ENCODE results near the gene PPARA. TPM values are rescaled to one million over a fixed set of nuclear protein-coding genes. Genes with fewer than 3 reads are reported as not detected.
"Not testable (repeated sequence)": the region's sequence is repeated elsewhere in the genome, so short reads cannot be mapped to it uniquely, and the experiment has no call there.

Gene PPARA
- polyA plus RNA-seq, 1 experiment, result 10.3 TPM

GRCh38 chr22:46136486-46137217 lies 13.7 kb upstream of the PPARA start:
- no peak for DNase-seq (ENCODE audit: low read depth)
- H3K27me3 ChIP-seq (ENCODE audit: control insufficient read depth, insufficient read depth, low read length), result no peaks in the 10 kb centered on the region
- H3K4me3 ChIP-seq (ENCODE audit: low read depth, low read length), result no peak overlapping the region
- H3K36me3 ChIP-seq (ENCODE audit: control insufficient read depth, insufficient read depth, low read length), result no peaks in the 10 kb centered on the region
- ChIA-PET POLR2A (no interaction called here), CTCF (interaction anchor here (1.5 kb wide), 1 partner anchor 12 kb away, joined by 4 read pairs; no protein-coding TSS in a partner anchor)
- TF ChIP-seq, protein P1, sequence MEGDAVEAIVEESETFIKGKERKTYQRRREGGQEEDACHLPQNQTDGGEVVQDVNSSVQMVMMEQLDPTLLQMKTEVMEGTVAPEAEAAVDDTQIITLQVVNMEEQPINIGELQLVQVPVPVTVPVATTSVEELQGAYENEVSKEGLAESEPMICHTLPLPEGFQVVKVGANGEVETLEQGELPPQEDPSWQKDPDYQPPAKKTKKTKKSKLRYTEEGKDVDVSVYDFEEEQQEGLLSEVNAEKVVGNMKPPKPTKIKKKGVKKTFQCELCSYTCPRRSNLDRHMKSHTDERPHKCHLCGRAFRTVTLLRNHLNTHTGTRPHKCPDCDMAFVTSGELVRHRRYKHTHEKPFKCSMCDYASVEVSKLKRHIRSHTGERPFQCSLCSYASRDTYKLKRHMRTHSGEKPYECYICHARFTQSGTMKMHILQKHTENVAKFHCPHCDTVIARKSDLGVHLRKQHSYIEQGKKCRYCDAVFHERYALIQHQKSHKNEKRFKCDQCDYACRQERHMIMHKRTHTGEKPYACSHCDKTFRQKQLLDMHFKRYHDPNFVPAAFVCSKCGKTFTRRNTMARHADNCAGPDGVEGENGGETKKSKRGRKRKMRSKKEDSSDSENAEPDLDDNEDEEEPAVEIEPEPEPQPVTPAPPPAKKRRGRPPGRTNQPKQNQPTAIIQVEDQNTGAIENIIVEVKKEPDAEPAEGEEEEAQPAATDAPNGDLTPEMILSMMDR (IDR thresholded peaks at IDR 0.05; ENCODE audit: insufficient read depth, low read depth, low read length), result no peak

- CTCF ChIA-PET, result interaction anchor here (1.5 kb wide), 1 partner anchor 12 kb away, joined by 4 read pairs; no protein-coding TSS in a partner anchor
- DNase-seq (ENCODE audit: low read depth), result no peak
- TF ChIP-seq, protein P1 (IDR thresholded peaks at IDR 0.05; ENCODE audit: insufficient read depth, low read depth, low read length), result no peak
- Histone ChIP-seq H3K27me3 (ENCODE audit: control insufficient read depth, insufficient read depth, low read length) (no peaks in the 10 kb centered on the region), H3K4me3 (ENCODE audit: low read depth, low read length) (no peak overlapping the region), H3K36me3 (ENCODE audit: control insufficient read depth, insufficient read depth, low read length) (no peaks in the 10 kb centered on the region)
- POLR2A ChIA-PET, result no interaction called here
Measured at GRCh38 chr22:46137218-46137766, 13.0 kb upstream of the PPARA start.

- H3K36me3 ChIP-seq (ENCODE audit: control insufficient read depth, insufficient read depth, low read length), result no peaks in the 10 kb centered on the region
- ChIA-PET POLR2A (no interaction called here), CTCF (interaction anchor here (1.5 kb wide), 1 partner anchor 11 kb away, joined by 4 read pairs; no protein-coding TSS in a partner anchor)
- peaks cover 6% of the 10 kb centered on the region for H3K27me3 ChIP-seq (ENCODE audit: control insufficient read depth, insufficient read depth, low read length)
- no peak overlapping the region for H3K4me3 ChIP-seq (ENCODE audit: low read depth, low read length)
- TF ChIP-seq, protein P1 (IDR thresholded peaks at IDR 0.05; ENCODE audit: insufficient read depth, low read depth, low read length), result no peak
- DNase-seq (ENCODE audit: low read depth), result no peak
Measured at GRCh38 chr22:46138058-46138797, 12.1 kb upstream of the PPARA start.

- CTCF ChIA-PET; POLR2A ChIA-PET; DNase-seq (ENCODE audit: low read depth); H3K4me3 ChIP-seq (ENCODE audit: low read depth, low read length); H3K27me3 ChIP-seq (ENCODE audit: control insufficient read depth, insufficient read depth, low read length); H3K36me3 ChIP-seq (ENCODE audit: control insufficient read depth, insufficient read depth, low read length): not testable (repeated sequence)
Measured at GRCh38 chr22:46139417-46139816, 10.9 kb upstream of the PPARA start.

DNA sequence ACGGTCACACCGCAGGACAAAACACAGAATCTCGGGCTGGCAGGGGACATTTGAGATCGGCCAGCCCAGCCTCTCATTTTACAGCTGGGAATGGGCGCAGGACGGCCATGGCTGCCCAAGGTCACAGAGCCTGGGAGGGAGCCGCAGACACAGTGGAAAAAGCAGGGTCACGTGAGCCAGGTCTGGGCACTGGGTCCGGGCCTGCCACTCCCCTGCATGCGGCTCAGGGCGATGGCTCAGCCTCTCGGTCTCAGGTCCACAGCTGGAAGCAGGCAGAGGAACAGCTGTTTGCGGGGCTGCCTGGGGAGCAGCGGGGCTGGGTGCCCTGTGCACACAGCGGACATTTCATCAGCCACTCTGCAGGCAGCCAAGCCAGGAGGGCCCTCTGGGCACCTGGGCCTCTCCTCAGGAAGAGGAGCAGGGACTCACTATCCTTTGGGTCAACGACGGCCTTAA lies 10.4 kb upstream of the PPARA start:
- Histone ChIP-seq H3K27me3 (ENCODE audit: control insufficient read depth, insufficient read depth, low read length) (peaks cover 6% of the 10 kb centered on the region), H3K4me3 (ENCODE audit: low read depth, low read length) (no peak overlapping the region), H3K36me3 (ENCODE audit: control insufficient read depth, insufficient read depth, low read length) (no peaks in the 10 kb centered on the region)
- CTCF ChIA-PET, result no interaction called here
- no peak for DNase-seq (ENCODE audit: low read depth)
- POLR2A ChIA-PET, result no interaction called here
- TF ChIP-seq, protein P1 (IDR thresholded peaks at IDR 0.05; ENCODE audit: insufficient read depth, low read depth, low read length), result no peak
